Upper lobe of left lung (tissue), 4 donors: ENCODE results near the gene GJB4.

Source experiments
- POLR2A ChIP-seq, 4 donors: fragments of 450-650 bp; IDR thresholded peaks; one replicate each; pipeline ENCODE4 v1.5.1; 2016 to 2017; ENCODE audit warnings: antibody characterized with exemption in 4 of 4, mild to moderate bottlenecking in 2 of 4
- POLR2AphosphoS5 ChIP-seq, 2 donors: sonication (generic); formaldehyde crosslinking; IDR thresholded peaks; one replicate each; pipeline ENCODE4 v1.5.1; 2017; ENCODE audit warnings: antibody characterized with exemption in 2 of 2
- TF ChIP-seq, protein P1 (sequence below), 6 experiments: fragments of 450-650 bp in 4 of 6; fragments of 200-600 bp in 2 of 6; sonication (generic) in 2 of 6; IDR thresholded peaks; one replicate each; pipeline ENCODE4 v1.5.1; 2016 to 2019; ENCODE audit warnings: antibody characterized with exemption in 6 of 6

DNA sequence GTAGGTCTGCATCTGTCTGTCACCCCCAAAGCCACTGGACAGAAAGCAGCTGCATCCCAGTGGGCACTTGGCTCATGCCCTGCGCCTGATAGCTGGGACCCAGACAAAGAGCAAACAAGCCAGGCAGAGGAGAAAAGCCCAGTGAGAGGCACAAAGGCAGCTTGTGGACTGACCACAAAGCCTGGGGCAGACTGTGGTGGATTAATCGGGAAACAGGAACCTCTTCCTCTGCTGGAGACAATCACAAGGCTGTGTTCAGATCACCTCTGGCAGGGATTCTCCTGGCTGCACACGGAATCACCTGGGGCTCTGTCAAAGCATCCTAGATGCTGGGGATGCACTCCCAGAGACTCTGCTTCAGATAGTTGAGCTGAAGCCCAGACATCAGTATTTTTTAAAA is 19.9 kb upstream of the GJB4 start:
- TF ChIP-seq, protein P1, sequence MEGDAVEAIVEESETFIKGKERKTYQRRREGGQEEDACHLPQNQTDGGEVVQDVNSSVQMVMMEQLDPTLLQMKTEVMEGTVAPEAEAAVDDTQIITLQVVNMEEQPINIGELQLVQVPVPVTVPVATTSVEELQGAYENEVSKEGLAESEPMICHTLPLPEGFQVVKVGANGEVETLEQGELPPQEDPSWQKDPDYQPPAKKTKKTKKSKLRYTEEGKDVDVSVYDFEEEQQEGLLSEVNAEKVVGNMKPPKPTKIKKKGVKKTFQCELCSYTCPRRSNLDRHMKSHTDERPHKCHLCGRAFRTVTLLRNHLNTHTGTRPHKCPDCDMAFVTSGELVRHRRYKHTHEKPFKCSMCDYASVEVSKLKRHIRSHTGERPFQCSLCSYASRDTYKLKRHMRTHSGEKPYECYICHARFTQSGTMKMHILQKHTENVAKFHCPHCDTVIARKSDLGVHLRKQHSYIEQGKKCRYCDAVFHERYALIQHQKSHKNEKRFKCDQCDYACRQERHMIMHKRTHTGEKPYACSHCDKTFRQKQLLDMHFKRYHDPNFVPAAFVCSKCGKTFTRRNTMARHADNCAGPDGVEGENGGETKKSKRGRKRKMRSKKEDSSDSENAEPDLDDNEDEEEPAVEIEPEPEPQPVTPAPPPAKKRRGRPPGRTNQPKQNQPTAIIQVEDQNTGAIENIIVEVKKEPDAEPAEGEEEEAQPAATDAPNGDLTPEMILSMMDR (IDR thresholded peaks at IDR 0.05), result no peak
- TF ChIP-seq POLR2A (IDR thresholded peaks at IDR 0.05) (no peak), POLR2AphosphoS5 (IDR thresholded peaks at IDR 0.05) (no peak)
